HG03135 (cell line): ENCODE data around the gene ZFHX3.

Experiments used
- ATAC-seq: cut with Tn5 transposase; IDR thresholded peaks from one replicate; pipeline ENCODE4 v1.9.1; 2021; ENCODE audit warnings: mild to moderate bottlenecking, moderate library complexity; ENCODE audit not compliant: unreplicated experiment

The ZFHX3 gene

GRCh38 chr16:73042807-73043206 is 5.1 kb downstream of the ZFHX3 start:
- ATAC-seq: no peak

DNA sequence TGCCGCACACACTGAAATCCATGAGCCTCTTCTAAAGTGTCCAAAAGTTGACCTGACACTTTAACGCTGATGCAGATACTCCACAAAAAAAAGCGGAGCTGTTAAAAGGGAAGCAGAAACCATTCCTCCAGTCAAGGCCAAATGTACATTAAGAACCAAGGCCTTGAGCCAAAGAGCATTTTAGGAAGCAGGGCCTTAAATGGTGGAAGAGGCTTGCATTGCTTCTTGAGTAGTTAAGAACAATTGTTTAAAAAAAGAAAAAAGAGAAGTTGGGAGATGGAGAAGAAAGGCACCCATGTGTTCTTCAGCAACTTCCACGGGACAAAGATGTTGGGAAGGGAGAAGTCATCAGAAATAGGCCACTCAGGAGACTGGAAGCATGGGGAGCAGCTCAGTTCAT is 6.3 kb downstream of the ZFHX3 start:
- no peak for ATAC-seq

DNA sequence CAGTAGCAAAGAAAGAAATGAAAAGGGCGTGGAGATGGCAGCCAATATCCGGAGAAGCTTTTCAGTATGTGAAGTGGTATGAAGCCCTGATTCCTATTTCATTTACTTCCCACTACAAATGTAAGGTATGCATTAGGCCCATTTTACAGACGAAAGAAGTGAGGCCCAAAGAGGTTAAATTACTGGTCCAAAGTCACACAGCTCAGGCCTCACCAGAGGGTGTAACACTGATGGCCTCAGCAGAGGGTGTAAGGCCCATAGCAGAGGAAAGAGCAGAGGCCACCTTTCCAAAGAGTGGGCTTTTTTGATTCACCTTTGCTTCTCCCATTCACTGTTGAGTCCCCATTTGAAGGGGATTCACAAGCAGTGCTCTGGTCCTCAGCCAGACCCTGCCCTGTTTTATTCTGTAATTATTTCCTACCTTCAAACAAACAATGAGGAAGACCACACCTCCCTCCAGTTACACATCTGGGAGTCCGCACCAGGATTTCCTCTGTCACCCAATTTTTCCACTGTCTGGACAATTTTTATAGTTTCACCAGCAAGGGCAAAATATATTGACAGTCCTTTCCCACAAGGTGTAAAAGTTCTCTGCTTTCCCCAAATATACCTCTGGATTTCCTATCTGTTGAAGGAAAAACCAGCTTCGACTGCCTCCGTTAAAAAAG is 7.1 kb downstream of the ZFHX3 start:
- ATAC-seq: no peak

DNA sequence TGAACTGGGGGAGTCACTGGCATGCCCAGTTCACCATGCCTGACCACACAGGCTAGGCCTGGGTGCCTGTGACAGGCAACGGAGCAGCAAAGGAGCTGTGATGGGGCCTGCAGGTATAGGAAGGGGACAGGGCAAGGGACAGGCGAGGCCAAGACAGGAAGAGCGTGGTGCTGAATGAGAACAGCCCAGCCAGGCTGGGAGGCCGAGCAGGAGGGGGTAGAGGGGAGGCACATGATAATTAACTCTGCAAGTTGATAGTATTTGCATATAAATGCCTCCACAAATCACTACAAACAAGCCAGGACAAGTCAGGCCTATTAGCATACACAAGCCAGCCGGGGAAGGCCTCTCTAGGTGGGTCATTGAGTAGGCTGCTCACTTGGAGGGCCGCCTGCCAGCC is 7.8 kb downstream of the ZFHX3 start:
- ATAC-seq: no peak

GRCh38 chr16:73037845-73038570 is 9.9 kb downstream of the ZFHX3 start:
- ATAC-seq: no peak

GRCh38 chr16:73037331-73037745 is 10.6 kb downstream of the ZFHX3 start:
- ATAC-seq: no peak

DNA sequence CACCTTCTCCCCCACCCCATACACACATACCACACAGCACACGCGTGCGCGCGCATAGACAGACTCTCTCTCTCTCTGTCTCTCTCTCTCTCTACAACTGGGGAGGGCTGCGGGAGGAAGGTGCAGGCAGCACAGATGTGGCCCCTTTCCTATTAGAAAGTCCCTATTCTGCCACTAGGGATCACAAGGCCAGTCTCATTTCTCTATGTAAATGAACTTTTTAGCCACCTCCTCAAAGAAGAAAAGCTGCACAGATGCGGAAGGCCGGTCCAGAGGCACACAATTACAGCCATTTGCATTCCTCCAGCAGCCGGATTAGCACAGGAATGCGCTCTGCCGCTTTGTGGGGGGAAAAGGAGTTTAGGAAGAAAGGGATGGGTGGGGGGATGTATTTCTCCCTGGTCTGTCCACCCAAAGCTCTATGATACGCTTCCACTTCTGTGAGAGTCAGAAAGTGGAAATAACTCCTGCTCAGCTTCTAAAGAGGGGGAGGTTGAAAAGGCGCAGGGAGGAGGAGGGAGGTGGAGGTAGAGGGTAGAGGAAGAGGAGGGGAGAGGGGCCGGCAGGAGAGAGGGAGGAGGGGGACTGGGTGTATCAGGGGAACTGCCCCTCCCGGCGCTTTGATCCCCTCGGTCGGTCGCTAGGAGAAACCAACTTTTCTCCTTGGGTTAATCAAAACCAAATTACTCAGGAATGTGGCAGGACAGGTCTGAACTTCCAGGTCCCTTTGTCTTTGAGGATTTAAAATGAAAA is 11.7 kb downstream of the ZFHX3 start:
- ATAC-seq: peak; percentile 73

DNA sequence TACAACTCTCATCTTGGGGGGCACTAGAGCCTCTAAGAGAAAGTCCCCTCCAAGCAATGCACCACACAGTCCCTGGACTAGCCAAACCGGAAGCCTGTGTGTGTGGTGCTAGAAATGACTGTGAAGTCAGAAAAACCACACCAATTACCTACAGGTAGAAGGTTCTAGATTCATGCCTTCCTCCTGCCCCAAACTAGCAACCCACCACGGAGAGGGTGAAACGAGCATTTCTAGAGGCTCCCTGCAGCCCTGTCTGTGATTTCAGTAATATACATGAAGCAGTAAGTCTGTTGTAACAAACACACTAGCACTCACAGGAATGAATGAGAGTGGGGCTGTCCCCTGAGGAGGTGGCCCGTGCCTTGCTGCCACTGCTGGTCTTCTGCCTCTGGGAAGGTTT is 13.6 kb downstream of the ZFHX3 start:
- no peak for ATAC-seq

DNA sequence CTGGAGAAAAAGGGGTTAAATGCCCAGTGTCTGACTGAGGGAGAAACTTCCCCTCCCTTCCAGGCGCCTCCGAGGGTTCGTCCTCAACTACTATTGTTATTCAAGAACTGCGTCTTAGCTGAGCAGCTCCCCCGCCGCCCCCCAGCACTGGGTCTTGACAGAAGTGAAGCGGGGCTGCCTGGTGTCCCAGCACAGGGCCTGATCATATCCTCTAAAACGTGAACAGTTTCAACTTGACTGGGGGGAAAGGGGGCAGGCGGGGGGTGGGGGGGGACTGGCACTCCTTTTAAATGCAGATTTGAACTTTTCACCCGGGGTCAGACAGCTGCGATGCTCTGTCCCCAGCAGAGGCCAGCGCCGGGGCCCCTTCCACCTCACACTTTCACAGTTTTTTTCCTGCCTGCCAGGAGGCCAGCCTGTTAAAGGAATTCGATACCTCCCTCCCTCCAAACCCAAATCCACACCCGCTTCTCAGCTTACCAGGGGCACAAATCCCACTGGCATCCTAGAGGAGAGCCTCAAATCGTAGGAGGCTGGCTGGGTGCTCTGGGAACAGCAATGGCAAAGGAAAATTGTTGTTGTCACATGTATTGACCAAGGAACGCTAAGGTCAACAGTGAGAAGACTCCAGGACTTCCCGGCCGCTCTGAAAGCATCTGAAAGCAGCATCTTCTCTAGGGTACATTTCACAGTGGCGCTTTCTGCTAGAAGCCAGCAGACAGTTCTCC is 14.5 kb downstream of the ZFHX3 start:
- no peak for ATAC-seq

DNA sequence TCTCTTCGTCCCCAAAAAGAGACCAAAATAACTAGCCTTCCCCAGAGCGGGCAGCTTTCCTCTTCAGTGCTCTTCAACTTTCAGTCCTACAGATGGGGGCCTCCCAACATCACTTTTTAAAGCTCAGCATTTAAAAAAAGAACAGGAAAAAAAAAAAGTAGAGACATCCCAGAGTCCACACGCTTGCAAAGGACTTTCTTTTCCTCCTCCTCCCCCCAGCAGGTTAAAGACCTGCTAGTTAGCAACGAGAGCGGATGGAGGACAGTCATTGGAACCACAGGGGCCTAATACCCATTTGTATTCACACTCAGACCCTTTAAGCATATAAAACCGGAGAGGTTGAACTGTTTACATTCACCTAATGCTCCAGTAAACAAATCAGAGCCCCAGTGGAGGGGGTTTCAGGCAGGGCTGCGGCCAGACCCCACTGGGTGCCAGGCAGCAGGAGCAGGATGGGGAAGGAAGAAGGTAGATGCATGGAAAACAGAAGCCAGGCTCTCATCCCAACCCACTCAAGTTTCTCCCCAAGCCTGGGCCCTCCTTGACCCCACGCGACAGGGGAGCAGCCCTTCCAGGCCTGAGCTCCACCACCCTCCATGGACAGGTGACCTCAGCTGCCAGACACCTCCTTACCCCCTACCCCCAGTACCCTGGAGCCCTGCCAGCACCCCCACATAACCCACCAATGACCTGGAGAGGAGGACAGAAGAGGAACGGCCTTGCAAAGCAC is 15.2 kb downstream of the ZFHX3 start:
- ATAC-seq: no peak

DNA sequence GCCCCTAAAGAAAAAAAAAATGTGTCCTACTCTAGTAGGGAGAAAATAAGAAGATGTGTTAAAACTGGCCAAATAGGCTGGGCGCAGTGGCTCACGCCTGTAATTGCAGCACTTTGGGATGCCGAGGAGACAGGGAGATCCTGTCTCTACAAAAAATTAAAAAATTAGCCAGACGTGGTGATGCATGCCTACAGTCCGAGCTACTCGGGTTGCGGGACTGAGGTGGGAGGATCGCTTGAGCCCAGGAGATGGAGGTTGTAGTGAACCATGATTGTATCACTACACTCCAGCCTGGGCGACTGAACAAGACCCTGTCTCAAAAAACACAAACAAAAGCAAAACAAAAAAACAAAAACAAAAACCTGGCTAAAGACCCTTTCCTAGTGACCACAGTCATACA is 15.9 kb downstream of the ZFHX3 start:
- ATAC-seq: no peak

DNA sequence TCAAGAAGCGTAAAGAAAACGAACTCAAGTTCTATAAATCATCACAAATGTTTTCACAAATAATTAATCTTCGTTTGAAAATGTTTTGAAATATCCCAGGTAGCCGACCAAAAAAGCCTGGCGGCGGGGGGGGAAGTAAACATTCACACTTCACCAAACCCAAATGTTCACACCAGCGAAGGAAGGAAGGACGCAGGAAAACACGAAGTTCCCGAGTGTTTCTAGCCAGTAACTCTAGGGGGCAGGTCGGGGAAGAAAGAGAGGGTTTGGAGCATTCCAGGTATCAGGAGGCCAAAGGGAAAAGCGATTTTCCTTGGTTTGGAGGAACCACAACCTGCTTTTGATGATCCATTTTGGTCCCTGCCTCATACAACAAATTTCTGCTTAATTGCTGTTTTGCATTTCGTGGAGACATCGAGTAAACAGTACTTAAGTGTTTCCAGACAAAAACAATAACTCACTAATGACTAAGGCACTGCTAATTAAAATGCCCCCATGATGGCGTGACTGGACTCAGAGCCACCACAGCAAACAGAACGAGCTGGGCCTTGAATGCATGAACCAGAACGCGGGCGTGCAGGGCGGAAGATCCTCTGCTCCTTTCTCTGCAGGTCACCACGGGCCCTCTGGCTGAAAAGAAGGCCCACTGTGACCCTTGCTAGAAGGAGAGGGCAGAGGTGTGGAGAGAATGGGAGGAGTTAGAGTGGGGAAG is 16.6 kb downstream of the ZFHX3 start:
- no peak for ATAC-seq

DNA sequence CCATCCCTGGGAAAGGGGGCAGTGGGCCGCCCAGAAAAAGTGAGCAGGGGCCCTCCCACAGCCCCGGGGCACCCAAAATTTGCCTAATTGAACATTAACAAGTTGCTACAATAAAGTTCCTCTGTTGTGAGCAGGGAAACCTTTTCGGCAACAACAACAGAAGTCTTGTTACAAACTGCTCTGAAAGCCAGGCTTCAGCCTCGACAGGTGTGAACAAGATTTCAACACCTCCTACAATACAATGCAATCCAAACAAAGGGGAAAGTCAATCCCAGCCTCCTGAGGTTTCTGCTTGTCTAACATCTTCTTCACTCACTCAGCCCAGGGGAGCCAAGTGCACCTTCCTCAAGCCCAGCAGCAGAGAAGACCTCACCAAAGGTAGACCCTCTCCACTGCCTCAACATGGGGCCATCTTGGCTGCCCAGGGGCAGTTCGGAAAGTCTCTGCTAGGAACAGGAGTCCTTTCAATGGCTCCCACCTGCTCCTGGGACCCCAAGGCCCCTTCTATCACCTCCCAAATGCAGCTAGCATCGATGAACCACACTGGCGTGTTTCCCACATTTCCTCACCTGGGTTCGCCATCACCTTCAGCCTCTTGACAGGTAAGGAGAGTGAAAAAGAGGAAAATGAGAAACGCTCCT is 19.1 kb downstream of the ZFHX3 start:
- no peak for ATAC-seq

DNA sequence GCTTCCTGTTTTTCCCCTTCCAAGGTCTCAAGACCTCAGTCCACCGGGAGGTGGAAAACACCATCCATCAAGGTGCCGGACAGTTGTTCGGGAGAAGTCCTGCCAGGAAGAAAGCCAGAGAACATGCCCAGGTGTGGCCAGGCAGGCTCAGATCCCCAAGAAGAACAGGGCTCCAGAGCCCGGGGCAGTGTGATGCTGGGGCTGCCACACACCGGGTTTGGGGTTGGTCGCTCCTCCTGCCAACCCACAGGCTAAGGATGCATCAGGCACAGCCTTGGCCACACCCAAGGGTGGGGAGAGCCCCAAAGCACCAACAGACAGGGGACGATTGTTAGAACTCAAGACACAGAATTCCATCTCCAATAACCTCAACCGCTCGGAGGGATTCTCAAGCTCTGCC is 19.7 kb downstream of the ZFHX3 start:
- ATAC-seq: no peak

DNA sequence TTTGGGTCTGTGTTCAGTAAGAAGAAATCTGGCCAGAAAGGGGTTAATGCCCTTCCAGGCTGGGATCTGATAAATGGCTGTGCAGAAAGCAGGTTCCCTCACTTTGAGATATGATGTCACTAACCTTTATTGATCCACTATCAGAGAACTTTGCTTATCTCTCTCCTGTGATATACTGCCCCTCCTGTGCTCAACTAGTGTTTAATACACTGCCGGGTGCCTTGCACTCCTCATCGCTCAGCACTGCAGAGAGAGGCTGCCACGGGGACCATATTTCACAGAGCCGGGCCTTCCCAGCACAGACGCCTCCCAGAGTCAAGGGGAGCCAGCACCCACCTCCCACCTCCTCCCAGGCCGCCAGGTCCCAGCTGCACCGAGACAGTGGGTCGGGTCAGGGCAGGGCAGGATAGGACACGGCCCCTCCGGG is 20.2 kb downstream of the ZFHX3 start:
- no peak for ATAC-seq

DNA sequence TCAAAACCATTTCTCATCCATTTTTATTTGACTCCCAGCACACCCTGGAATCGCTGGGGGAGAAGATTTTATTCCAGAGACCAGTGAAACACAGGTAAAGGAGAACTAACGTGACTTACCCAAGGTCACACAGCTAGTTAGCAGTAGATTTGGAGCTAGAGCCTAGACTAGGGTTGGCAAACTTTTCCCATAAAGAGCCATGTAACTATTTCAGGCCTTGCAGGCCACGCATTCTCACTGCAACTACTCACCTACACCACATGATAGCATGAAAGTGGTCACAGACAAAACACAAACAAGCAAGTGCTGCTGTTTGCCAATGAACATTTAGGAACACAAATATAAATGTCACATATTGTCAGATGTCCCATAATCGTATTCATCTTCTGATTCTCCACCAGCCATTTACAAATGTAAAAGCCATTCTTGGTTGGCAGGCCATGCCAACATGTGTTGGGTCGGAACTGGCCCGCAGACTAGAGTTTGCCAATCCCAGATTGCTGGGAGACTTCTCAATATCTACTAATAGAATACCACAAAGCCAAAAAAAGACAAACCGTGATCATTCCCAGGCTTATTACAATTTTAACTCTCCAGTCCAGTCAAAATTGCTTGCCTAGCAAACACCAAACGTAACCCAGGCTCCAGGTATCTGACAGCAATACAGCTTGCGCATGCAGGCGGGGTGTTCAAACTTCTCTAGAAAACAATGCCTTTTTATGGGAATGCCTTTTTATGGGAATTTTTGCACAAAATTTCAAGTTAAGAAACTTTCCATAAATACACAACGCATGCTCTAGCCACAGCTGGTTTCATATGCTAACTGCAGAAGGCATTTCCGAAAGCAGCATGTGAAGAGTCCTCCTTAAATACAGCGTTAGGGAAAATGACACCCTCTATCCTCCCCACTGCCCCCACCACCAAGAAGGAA is 20.9 kb downstream of the ZFHX3 start:
- ATAC-seq: no peak

- ATAC-seq: no peak
Measured at GRCh38 chr16:73025856-73026210, 22.1 kb downstream of the ZFHX3 start.

GRCh38 chr16:73025151-73025855 is 22.6 kb downstream of the ZFHX3 start:
- no peak for ATAC-seq
